Left ventricle myocardium inferior (tissue), 1 donor: ENCODE data around the gene TOP2B. TPM values are rescaled to one million over a fixed set of nuclear protein-coding genes. Genes with fewer than 3 reads are reported as not detected.

Experiments
- DNase-seq: peaks from one replicate; pipeline ENCODE4 v3.0.0-alpha.2; 2020
- H3K27ac ChIP-seq: fragments of 200-600 bp; replicated peaks from 2 replicates; pipeline ENCODE4 v1.8.0; 2021
- H3K27me3 ChIP-seq: fragments of 200-600 bp; 2 replicates; pipeline ENCODE4 v1.8.0; 2021; ENCODE audit warnings: low read depth
- H3K36me3 ChIP-seq: fragments of 200-600 bp; 2 replicates; pipeline ENCODE4 v1.8.0; 2021
- H3K4me1 ChIP-seq: fragments of 200-600 bp; 2 replicates; pipeline ENCODE4 v1.8.0; 2021
- H3K4me3 ChIP-seq: fragments of 200-600 bp; 2 replicates; pipeline ENCODE4 v1.8.0; 2021; ENCODE audit warnings: mild to moderate bottlenecking, moderate library complexity
- H3K9me3 ChIP-seq: fragments of 200-600 bp; replicated peaks from 2 replicates; pipeline ENCODE4 v1.8.0; 2021
- CTCF ChIP-seq: fragments of 200-600 bp; IDR thresholded peaks from 2 replicates; pipeline ENCODE4 v1.8.0; 2021; ENCODE audit warnings: antibody characterized with exemption, mild to moderate bottlenecking, borderline replicate concordance
- intact Hi-C: fragments of 100-400 bp; cut with micrococcal nuclease; formaldehyde crosslinking; loops from one replicate; pipeline ENCODE4 v1.11.0; 2022
- microRNA-seq: library from miRNA; unstranded; fragments of <30 nt; microRNA quantifications from one replicate; pipeline ENCODE4 v1.2.0, GENCODE V29; 2020
- total RNA-seq: library from RNA; stranded (reverse); fragmentation: NEBNext Ultra II Directional; extraction: Animal tissue kit (Norgen Biotek cat#: 25700); gene quantifications from one replicate; pipeline ENCODE4 v1.2.1, GENCODE V29; 2021
- donor health status: DM: no; HTN: yes; CAD: no; lungs with severe emphysema.

TOP2B gene
- total RNA-seq, 1 donor from 2014 or later = 101 TPM

GRCh38 chr3:25555695-25556437 lies 108.8 kb downstream of the TOP2B start:
- no peak for DNase-seq
- no peak for TF ChIP-seq CTCF
- H3K27ac ChIP-seq = peak overlapping the region; percentile 81
- no peaks in the 10 kb centered on the region for H3K9me3 ChIP-seq
- peaks cover 60% of the 10 kb centered on the region for H3K4me1 ChIP-seq
- H3K4me3 ChIP-seq = no peak overlapping the region
- no peaks in the 10 kb centered on the region for H3K36me3 ChIP-seq
- intact Hi-C loops = no loop called here
- H3K27me3 ChIP-seq = no peaks in the 10 kb centered on the region

- Histone ChIP-seq H3K36me3 (no peaks in the 10 kb centered on the region), H3K4me3 (no peak overlapping the region), H3K27me3 (no peaks in the 10 kb centered on the region), H3K4me1 (peaks cover 59% of the 10 kb centered on the region), H3K27ac (peak overlapping the region; percentile 81), H3K9me3 (peaks cover 4% of the 10 kb centered on the region)
- no peak for DNase-seq
- intact Hi-C loops = no loop called here
- no peak for TF ChIP-seq CTCF
Measured at GRCh38 chr3:25554376-25554775, 110.3 kb downstream of the TOP2B start.

GRCh38 chr3:25552251-25552650 lies 112.5 kb downstream of the TOP2B start:
- TF ChIP-seq CTCF = no peak
- H3K27ac ChIP-seq = no peak overlapping the region
- no peak for DNase-seq

GRCh38 chr3:25548836-25549235 lies 115.9 kb downstream of the TOP2B start:
- peaks cover 4% of the 10 kb centered on the region for H3K9me3 ChIP-seq
- H3K36me3 ChIP-seq = no peaks in the 10 kb centered on the region
- peak; percentile 14 for TF ChIP-seq CTCF
- intact Hi-C loops = no loop called here
- H3K27me3 ChIP-seq = no peaks in the 10 kb centered on the region
- no peak for DNase-seq
- peak overlapping the region; percentile 3 for H3K27ac ChIP-seq
- no peak overlapping the region for H3K4me3 ChIP-seq
- H3K4me1 ChIP-seq = peaks cover 45% of the 10 kb centered on the region

More at GRCh38 chr3:25552251-25552650, 112.5 kb downstream of the TOP2B start:
- H3K27me3 ChIP-seq = no peaks in the 10 kb centered on the region
- no peaks in the 10 kb centered on the region for H3K36me3 ChIP-seq
- no peak overlapping the region for H3K4me3 ChIP-seq
- peaks cover 4% of the 10 kb centered on the region for H3K9me3 ChIP-seq
- peaks cover 57% of the 10 kb centered on the region for H3K4me1 ChIP-seq
- intact Hi-C loops = no loop called here

GRCh38 chr3:25547943-25548674 lies 116.6 kb downstream of the TOP2B start:
- Histone ChIP-seq H3K36me3 (no peaks in the 10 kb centered on the region), H3K9me3 (peaks cover 4% of the 10 kb centered on the region), H3K4me1 (peaks cover 43% of the 10 kb centered on the region), H3K27ac (no peak overlapping the region), H3K27me3 (no peaks in the 10 kb centered on the region), H3K4me3 (no peak overlapping the region)
- no peak for TF ChIP-seq CTCF
- no peak for DNase-seq
- intact Hi-C loops = no loop called here

Small RNA genes within 50 kb of the gene (microRNA-seq; reads per million reads assigned to microRNA genes)
- gene MIR4442 = not detected

Other genes starting within 250 kb of the TOP2B start
- gene RARB, start 236.6 kb downstream of the TOP2B start, total RNA-seq = 15.6 TPM
- gene NGLY1, start 118.5 kb upstream of the TOP2B start, total RNA-seq = 27.7 TPM
- 15.6 TPM for gene OXSM, start 125.2 kb upstream of the TOP2B start, total RNA-seq